SK-N-SH (cell line): ENCODE results near the gene GSTM2. TPM values are rescaled to one million over a fixed set of nuclear protein-coding genes. Genes with fewer than 3 reads are reported as not detected.
A peak's percentile ranks its signal among the peaks of the same experiment; 100 is the strongest.

Experiments
- CTCF ChIA-PET: fragments of 300-600, 350-600 bp; formaldehyde crosslinking; extraction: SDS; loops from one replicate; lab custom pipeline; 2021; lab: Yijun Ruan, JAX
- POLR2A ChIA-PET: fragments of 350-600 bp; sonication (Branson Sonifier 250); formaldehyde crosslinking; extraction: SDS; loops from one replicate; lab custom pipeline; 2020; ENCODE audit warnings: antibody characterized with exemption, inconsistent platforms; lab: Yijun Ruan, JAX
- DNase-seq: peaks from one replicate; pipeline ENCODE4 v3.0.0; 2012
- H2AFZ ChIP-seq: fragments of 200-600 bp; sonication (generic); 2 replicates; pipeline ENCODE4 v1.8.1; 2016; ENCODE audit warnings: antibody characterized with exemption, mild to moderate bottlenecking, low read depth
- H3F3A ChIP-seq: fragments of 200-600 bp; sonication (generic); replicated peaks from 2 replicates; pipeline ENCODE3; 2016; ENCODE audit warnings: antibody characterized with exemption, mild to moderate bottlenecking; ENCODE audit not compliant: insufficient read depth
- H3K27ac ChIP-seq, 2 experiments: fragments of 200-500 bp in 1 of 2; fragments of 200-600 bp in 1 of 2; sonication (Bioruptor generic) in 1 of 2; sonication (generic), shearing (Covaris generic) in 1 of 2; 2 replicates each; pipeline versions ENCODE4 v1.5.1 to v1.6.1; 2014 to 2016; ENCODE audit warnings: low read depth in 2 of 2, inconsistent platforms in 1 of 2, low read length in 1 of 2, mild to moderate bottlenecking in 1 of 2, mixed read lengths in 1 of 2
- H3K27me3 ChIP-seq: fragments of 200-600 bp; sonication (generic), shearing (Covaris generic); 2 replicates; pipeline ENCODE4 v1.6.1; 2016; ENCODE audit warnings: mixed run types; ENCODE audit not compliant: insufficient read depth
- H3K36me3 ChIP-seq, 2 experiments: fragments of 200-500 bp in 1 of 2; fragments of 200-600 bp in 1 of 2; sonication (Bioruptor generic) in 1 of 2; sonication (generic) in 1 of 2; replicated peaks in 1 of 2; 2 replicates each; pipeline versions ENCODE3 to v1.5.1; 2014 to 2016; ENCODE audit warnings: low read length in 1 of 2, mild to moderate bottlenecking in 1 of 2; ENCODE audit not compliant: insufficient read depth in 2 of 2, control insufficient read depth in 1 of 2
- H3K4me1 ChIP-seq, 2 experiments: fragments of 200-500 bp in 1 of 2; fragments of 200-600 bp in 1 of 2; sonication (Bioruptor generic) in 1 of 2; sonication (generic), shearing (Covaris generic) in 1 of 2; 2 replicates each; pipeline versions ENCODE4 v1.5.1 to v1.6.1; 2014 to 2016; ENCODE audit warnings: low read depth in 1 of 2, low read length in 1 of 2, mixed run types in 1 of 2; ENCODE audit not compliant: insufficient read depth in 2 of 2, control insufficient read depth in 1 of 2
- H3K4me2 ChIP-seq: fragments of 200-600 bp; sonication (generic), shearing (Covaris generic); 2 replicates; pipeline ENCODE4 v1.6.1; 2017; ENCODE audit warnings: mixed run types
- H3K4me3 ChIP-seq, 2 experiments: fragments of 200-500 bp in 1 of 2; fragments of 200-600 bp in 1 of 2; sonication (Bioruptor generic) in 1 of 2; sonication (generic), shearing (Covaris generic) in 1 of 2; 2 replicates each; pipeline versions ENCODE4 v1.5.1 to v1.8.1; 2014 to 2016; ENCODE audit warnings: low read depth in 2 of 2, inconsistent platforms in 1 of 2, low read length in 1 of 2, mild to moderate bottlenecking in 1 of 2, mixed read lengths in 1 of 2, moderate library complexity in 1 of 2
- H3K79me2 ChIP-seq: fragments of 200-600 bp; sonication (generic); 2 replicates; pipeline ENCODE4 v1.8.1; 2017; ENCODE audit warnings: mild to moderate bottlenecking; ENCODE audit not compliant: insufficient read depth
- H3K9ac ChIP-seq: fragments of 200-600 bp; sonication (generic); 2 replicates; pipeline ENCODE4 v1.6.1; 2017; ENCODE audit warnings: mixed run types
- H3K9me2 ChIP-seq: fragments of 200-600 bp; sonication (generic); 2 replicates; pipeline ENCODE4 v1.6.1; 2017; ENCODE audit warnings: mixed run types
- H3K9me3 ChIP-seq: fragments of 200-600 bp; sonication (generic); 2 replicates; pipeline ENCODE4 v1.6.1; 2017; ENCODE audit warnings: mixed run types, mild to moderate bottlenecking, moderate library complexity
- H4K20me1 ChIP-seq: fragments of 200-600 bp; sonication (generic); 2 replicates; pipeline ENCODE4 v1.6.1; 2017; ENCODE audit warnings: mild to moderate bottlenecking, mixed run types; ENCODE audit not compliant: insufficient read depth
- CHD2 ChIP-seq: fragments of 150-350 bp; IDR thresholded peaks from 2 replicates; pipeline ENCODE4 v1.6.1; 2018; ENCODE audit warnings: low read length; ENCODE audit not compliant: partially characterized antibody
- CTCF ChIP-seq: fragments of 200-600 bp; sonication (generic); IDR thresholded peaks from 2 replicates; pipeline ENCODE4 v1.6.1; 2017; ENCODE audit warnings: antibody characterized with exemption, mild to moderate bottlenecking, moderate library complexity
- EP300 ChIP-seq, 2 experiments: IDR thresholded peaks; 2 replicates each; pipeline versions ENCODE4 v1.4.0 to v1.6.1; 2012; ENCODE audit warnings: borderline replicate concordance in 1 of 2, low read depth in 1 of 2, low read length in 1 of 2
- FOSL2 ChIP-seq: IDR thresholded peaks from 2 replicates; pipeline ENCODE4 v1.4.0; 2012; ENCODE audit warnings: low read depth, mild to moderate bottlenecking, moderate library complexity, borderline replicate concordance
- FOXJ3 ChIP-seq: sonication (generic); formaldehyde crosslinking; IDR thresholded peaks from 2 replicates; pipeline ENCODE4 v1.5.1; 2020; ENCODE audit warnings: mild to moderate bottlenecking, missing genetic modification reagents
- GATA2 ChIP-seq: sonication (generic); formaldehyde crosslinking; IDR thresholded peaks from 2 replicates; pipeline ENCODE4 v1.5.0; 2020; ENCODE audit warnings: mild to moderate bottlenecking, missing genetic modification reagents
- JUND ChIP-seq: IDR thresholded peaks from 2 replicates; pipeline ENCODE4 v1.4.0; 2012
- MXI1 ChIP-seq: IDR thresholded peaks from 2 replicates; pipeline ENCODE4 v1.6.1; 2012; ENCODE audit warnings: mild to moderate bottlenecking, low read depth, low read length, improper control_type of control experiment
- PBX3 ChIP-seq: IDR thresholded peaks from 2 replicates; pipeline ENCODE4; 2012
- RAD21 ChIP-seq: IDR thresholded peaks from 2 replicates; pipeline ENCODE4 v1.6.1; 2012; ENCODE audit warnings: mild to moderate bottlenecking, low read length
- RCOR1 ChIP-seq: fragments of 150-350 bp; IDR thresholded peaks from 2 replicates; pipeline ENCODE4 v1.6.1; 2017; ENCODE audit warnings: antibody characterized with exemption, low read length
- RXRA ChIP-seq: IDR thresholded peaks from 2 replicates; pipeline ENCODE4 v1.4.0; 2012; ENCODE audit warnings: low read depth, mild to moderate bottlenecking, borderline replicate concordance
- SIN3A ChIP-seq: IDR thresholded peaks from 2 replicates; pipeline ENCODE4 v1.6.1; 2012; ENCODE audit warnings: low read depth, mild to moderate bottlenecking, low read length, moderate library complexity, borderline replicate concordance
- SMC3 ChIP-seq: IDR thresholded peaks from 2 replicates; pipeline ENCODE4 v1.6.1; 2012; ENCODE audit warnings: low read depth, low read length, improper control_type of control experiment
- TCF12 ChIP-seq: IDR thresholded peaks from 2 replicates; pipeline ENCODE4 v1.4.0; 2012
- TEAD4 ChIP-seq: IDR thresholded peaks from 2 replicates; pipeline ENCODE4 v1.4.0; 2012; ENCODE audit warnings: mild to moderate bottlenecking, borderline replicate concordance; ENCODE audit not compliant: insufficient read depth
- USF1 ChIP-seq: IDR thresholded peaks from 2 replicates; pipeline ENCODE4 v1.4.0; 2012; ENCODE audit warnings: low read depth, borderline replicate concordance
- ZBTB33 ChIP-seq: IDR thresholded peaks from 2 replicates; pipeline ENCODE4 v1.4.0; 2012; ENCODE audit warnings: low read depth, borderline replicate concordance
- WGBS: methylation state at CpG from one replicate; pipeline ENCODE4 v1.1.6; 2017; ENCODE audit warnings: low lambda C conversion rate; 5-methylcytosine and 5-hydroxymethylcytosine counted together
- polyA plus RNA-seq, 3 experiments: library from polyadenylated mRNA; depleted of rRNA; stranded (reverse); fragments of >200 nt; gene quantifications; 2 replicates each; pipeline ENCODE4 v1.2.3, GENCODE V29; 2012

The GSTM2 gene
- polyA plus RNA-seq, 1 of the 3 experiments (the other 2 are of a cell fraction): 70.2 TPM

GRCh38 chr1:109640285-109640865, 27.5 kb upstream of the GSTM2 start:
- H3K27ac ChIP-seq: peak overlapping the region; percentile 26 to 98; a peak in 3 of 4 replicates
- WGBS: 7% methylated on average over 5 of the region's 5 CpGs
- no peaks in the 10 kb centered on the region for H3K27me3 ChIP-seq
- peak; percentile 83 for DNase-seq
- no peak for TF ChIP-seq FOSL2
- TF ChIP-seq CHD2: peak; percentile 80
- no peak for TF ChIP-seq PBX3
- peak; percentile 94 for TF ChIP-seq RCOR1
- peak; percentile 90 for TF ChIP-seq MXI1
- TF ChIP-seq CTCF: peak; percentile 92
- no peak for TF ChIP-seq ZBTB33
- TF ChIP-seq JUND: no peak
- peak; percentile 70 for TF ChIP-seq TCF12
- peak; percentile 99 for TF ChIP-seq GATA2 (CRISPR knock-in tag)
- peak in 1 of 2 experiments; percentile 94; a peak in 2 of 4 replicates for TF ChIP-seq EP300 (IDR thresholded peaks at IDR 0.05; ENCODE audit: borderline replicate concordance in 1 of 2, low read depth in 1 of 2, low read length in 1 of 2)
- peak; percentile 69 for TF ChIP-seq RAD21
- TF ChIP-seq SIN3A: 0 out of 2 replicates have a peak, but pooled peaks have one; percentile 22
- peak; percentile 82 for TF ChIP-seq SMC3
- no peak for TF ChIP-seq TEAD4
- peak; percentile 96 for TF ChIP-seq FOXJ3 (CRISPR knock-in tag)
- no peak for TF ChIP-seq USF1
- TF ChIP-seq RXRA: no peak
- H3K4me2 ChIP-seq: peak overlapping the region; percentile 27; the same call in 1 of the 2 replicates
- peak overlapping the region in 1 of 2 experiments; percentile 5; a peak in 1 of 4 replicates for H3K4me3 ChIP-seq
- peaks cover 4% of the 10 kb centered on the region for H3F3A ChIP-seq
- no peaks in the 10 kb centered on the region for H3K79me2 ChIP-seq
- H3K9me3 ChIP-seq: no peaks in the 10 kb centered on the region
- no peaks in the 10 kb centered on the region for H4K20me1 ChIP-seq
- POLR2A ChIA-PET: interaction anchor here (0.6 to 4.9 kb wide), 6 partner anchors 8 to 94 kb away, joined by 3 to 44 read pairs (median 6); partner anchors contain the start of genes GNAI3 and GSTM4
- H3K9me2 ChIP-seq: no peaks in the 10 kb centered on the region
- 0 out of 2 replicates have a peak overlapping the region, but pooled peaks have one; percentile 18 for H2AFZ ChIP-seq
- no peaks in the 10 kb centered on the region for H3K36me3 ChIP-seq
- no peak overlapping the region for H3K9ac ChIP-seq
- CTCF ChIA-PET: interaction anchor here (0.6 to 9.5 kb wide), 53 partner anchors 10 to 856 kb away, joined by 3 to 169 read pairs (median 4); partner anchors contain the start of genes AHCYL1, AMPD2, CYB561D1 and GNAI3
- H3K4me1 ChIP-seq: peaks cover 7 to 71% of the 10 kb centered on the region in 2 experiments; a peak in 3 of 4 replicates
